Measurements from ENCODE around the gene TNFRSF14. TPM values are rescaled to one million over a fixed set of nuclear protein-coding genes. Genes with fewer than 3 reads are reported as not detected.
A peak's percentile ranks its signal among the peaks of the same experiment; 100 is the strongest.

TNFRSF14 gene
- total RNA-seq, 1 experiment from 2014 or later: 24.4 TPM

- Mint-ChIP-seq H3K9me3 (ENCODE audit: low read depth, unreplicated experiment) (no peaks in the 10 kb centered on the region), H3K36me3 (ENCODE audit: insufficient read depth, unreplicated experiment) (peaks cover 46% of the 10 kb centered on the region), H3K4me3 (ENCODE audit: low read depth, unreplicated experiment) (no peak overlapping the region), H3K4me1 (ENCODE audit: low read depth, unreplicated experiment) (peaks cover 22% of the 10 kb centered on the region), H3K27ac (ENCODE audit: unreplicated experiment) (no peak overlapping the region), H3K27me3 (ENCODE audit: unreplicated experiment) (no peaks in the 10 kb centered on the region)
- no TSS peak for BruUV-seq (replicated peaks)
- CTCF ChIA-PET: no interaction called here
- intact Hi-C loops (cut with micrococcal nuclease; ENCODE audit: unreplicated experiment): no loop called here
- DNase-seq: no peak
- TF ChIP-seq CTCF (IDR thresholded peaks at IDR 0.05; ENCODE audit: unreplicated experiment): no peak
Measured at GRCh38 chr1:2588661-2589430, 32.7 kb downstream of the TNFRSF14 start.

- no peak for DNase-seq
- Mint-ChIP-seq H3K36me3 (ENCODE audit: insufficient read depth, unreplicated experiment) (peaks cover 44% of the 10 kb centered on the region), H3K27ac (ENCODE audit: unreplicated experiment) (no peak overlapping the region), H3K4me1 (ENCODE audit: low read depth, unreplicated experiment) (peaks cover 14% of the 10 kb centered on the region), H3K9me3 (ENCODE audit: low read depth, unreplicated experiment) (no peaks in the 10 kb centered on the region), H3K4me3 (ENCODE audit: low read depth, unreplicated experiment) (no peak overlapping the region), H3K27me3 (ENCODE audit: unreplicated experiment) (no peaks in the 10 kb centered on the region)
- no peak for TF ChIP-seq CTCF (IDR thresholded peaks at IDR 0.05; ENCODE audit: unreplicated experiment)
- intact Hi-C loops (cut with micrococcal nuclease; ENCODE audit: unreplicated experiment): no loop called here
- BruUV-seq (replicated peaks): no TSS peak
- CTCF ChIA-PET: no interaction called here
Measured at GRCh38 chr1:2589431-2590232, 33.5 kb downstream of the TNFRSF14 start.

- Mint-ChIP-seq H3K9me3 (ENCODE audit: low read depth, unreplicated experiment) (no peaks in the 10 kb centered on the region), H3K36me3 (ENCODE audit: insufficient read depth, unreplicated experiment) (peaks cover 39% of the 10 kb centered on the region), H3K27me3 (ENCODE audit: unreplicated experiment) (no peaks in the 10 kb centered on the region), H3K27ac (ENCODE audit: unreplicated experiment) (no peak overlapping the region), H3K4me3 (ENCODE audit: low read depth, unreplicated experiment) (no peak overlapping the region), H3K4me1 (ENCODE audit: low read depth, unreplicated experiment) (peaks cover 8% of the 10 kb centered on the region)
- DNase-seq: no peak
- BruUV-seq (replicated peaks): TSS peak; percentile 61
- CTCF ChIA-PET: no interaction called here
- intact Hi-C loops (cut with micrococcal nuclease; ENCODE audit: unreplicated experiment): no loop called here
- no peak for TF ChIP-seq CTCF (IDR thresholded peaks at IDR 0.05; ENCODE audit: unreplicated experiment)
Measured at GRCh38 chr1:2590233-2591141, 34.3 kb downstream of the TNFRSF14 start.

GRCh38 chr1:2591233-2591580, 35.0 kb downstream of the TNFRSF14 start:
- H3K4me3 Mint-ChIP-seq (ENCODE audit: low read depth, unreplicated experiment): no peak overlapping the region
- DNase-seq: no peak
- no peak for TF ChIP-seq CTCF (IDR thresholded peaks at IDR 0.05; ENCODE audit: unreplicated experiment)
- peaks cover 8% of the 10 kb centered on the region for H3K4me1 Mint-ChIP-seq (ENCODE audit: low read depth, unreplicated experiment)
- peaks cover 33% of the 10 kb centered on the region for H3K36me3 Mint-ChIP-seq (ENCODE audit: insufficient read depth, unreplicated experiment)
- H3K9me3 Mint-ChIP-seq (ENCODE audit: low read depth, unreplicated experiment): no peaks in the 10 kb centered on the region
- no TSS peak for BruUV-seq (replicated peaks)
- H3K27ac Mint-ChIP-seq (ENCODE audit: unreplicated experiment): no peak overlapping the region
- intact Hi-C loops (cut with micrococcal nuclease; ENCODE audit: unreplicated experiment): no loop called here
- CTCF ChIA-PET: no interaction called here
- H3K27me3 Mint-ChIP-seq (ENCODE audit: unreplicated experiment): no peaks in the 10 kb centered on the region

Measured in Calu3 (cell line).